ENCODE measurements around the gene PRODH. TPM values are rescaled to one million over a fixed set of nuclear protein-coding genes. Genes with fewer than 3 reads are reported as not detected.
"Not testable (repeated sequence)": the region's sequence is repeated elsewhere in the genome, so short reads cannot be mapped to it uniquely, and the experiment has no call there.

Gene PRODH
- total RNA-seq, 2 donors from 2014 or later, result 0.76 to 1.1 TPM

DNA sequence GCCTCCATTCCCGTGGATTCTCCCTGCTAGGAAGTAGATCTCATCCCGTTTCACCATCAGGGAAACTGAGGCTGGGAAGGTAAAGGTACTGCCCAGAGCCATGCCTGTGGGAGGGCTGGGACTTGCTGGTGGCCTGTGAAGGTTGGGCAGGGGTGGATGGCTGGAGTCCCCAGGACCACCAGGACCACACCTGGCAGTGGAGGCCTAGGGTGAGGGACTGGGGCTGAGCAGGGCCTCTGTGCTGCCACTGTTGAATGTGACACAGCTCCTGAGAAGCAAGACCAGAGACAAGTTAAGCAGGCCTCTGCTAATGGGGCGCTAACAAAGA, 26.2 kb upstream of the PRODH start:
- DNase-seq (no peak), ATAC-seq (replicated peaks in 1 of 2) (no peak)
- Mint-ChIP-seq H3K27me3 (ENCODE audit: low read depth) (no peaks in the 10 kb centered on the region), H3K9me3 (no peaks in the 10 kb centered on the region), H3K36me3 (ENCODE audit: insufficient read depth in 2 of 2) (no peaks in the 10 kb centered on the region), H3K4me3 (no peak overlapping the region), H3K4me1 (ENCODE audit: low read depth) (no peaks in the 10 kb centered on the region), H3K27ac (no peak overlapping the region)

DNA sequence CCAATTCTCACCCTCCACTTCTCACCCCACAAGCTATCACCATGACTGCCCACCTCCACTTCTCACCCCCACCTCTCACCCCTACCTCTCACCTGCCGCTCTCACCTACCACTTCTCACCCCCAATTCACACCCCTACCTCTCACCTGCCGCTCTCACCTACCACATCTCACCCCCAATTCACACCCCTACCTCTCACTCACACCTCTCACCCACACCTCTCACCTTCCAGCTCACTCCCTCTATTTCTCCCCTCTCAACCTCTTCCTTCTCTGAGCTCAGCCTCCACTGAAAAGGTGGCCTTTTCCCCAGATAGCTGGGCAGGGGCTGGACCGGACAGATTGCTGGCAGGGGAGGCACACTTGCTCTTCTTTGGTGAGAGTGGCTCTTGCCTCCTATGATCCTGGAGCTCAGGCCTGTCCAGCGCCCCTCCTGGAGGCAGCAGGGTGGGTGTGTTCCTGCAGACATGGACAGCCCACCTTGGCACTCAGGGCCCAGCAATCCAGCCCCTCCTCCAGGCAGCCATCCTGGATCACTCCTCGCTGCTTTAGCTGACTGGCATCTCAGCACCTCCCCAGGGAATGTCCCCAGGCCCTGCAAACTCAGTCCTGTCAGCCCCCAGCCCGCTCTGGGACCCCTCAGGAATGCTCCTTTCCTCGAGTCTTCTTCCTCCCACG, 25.7 kb upstream of the PRODH start:
- H3K4me1 Mint-ChIP-seq (ENCODE audit: low read depth); H3K27ac Mint-ChIP-seq; H3K9me3 Mint-ChIP-seq; DNase-seq; H3K36me3 Mint-ChIP-seq (ENCODE audit: insufficient read depth in 2 of 2); H3K27me3 Mint-ChIP-seq (ENCODE audit: low read depth); H3K4me3 Mint-ChIP-seq; ATAC-seq (replicated peaks in 1 of 2): not testable (repeated sequence)

DNA sequence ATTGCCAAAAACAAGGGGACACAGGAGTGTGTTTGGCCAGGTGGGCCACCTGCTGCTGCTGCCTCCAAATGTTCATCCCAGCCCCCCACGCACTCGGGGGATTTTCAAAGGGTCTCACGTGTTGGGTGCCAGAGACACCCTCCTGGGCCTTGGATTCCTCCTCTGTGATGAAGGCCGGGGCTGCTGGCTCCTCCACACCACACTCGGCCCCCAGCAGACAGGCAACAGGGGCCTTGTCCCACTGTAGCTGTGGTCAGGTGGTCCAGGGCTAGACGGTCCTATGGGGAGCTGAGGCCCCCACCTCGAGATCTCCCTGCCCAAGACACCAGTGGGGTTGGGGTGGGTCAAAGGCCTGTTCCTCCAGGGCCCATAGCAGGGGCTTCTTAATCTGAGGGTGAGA, 25.1 kb upstream of the PRODH start:
- H3K36me3 Mint-ChIP-seq (ENCODE audit: insufficient read depth in 2 of 2); H3K9me3 Mint-ChIP-seq; H3K4me1 Mint-ChIP-seq (ENCODE audit: low read depth); H3K4me3 Mint-ChIP-seq; H3K27me3 Mint-ChIP-seq (ENCODE audit: low read depth); DNase-seq; H3K27ac Mint-ChIP-seq; ATAC-seq (replicated peaks in 1 of 2): not testable (repeated sequence)

DNA sequence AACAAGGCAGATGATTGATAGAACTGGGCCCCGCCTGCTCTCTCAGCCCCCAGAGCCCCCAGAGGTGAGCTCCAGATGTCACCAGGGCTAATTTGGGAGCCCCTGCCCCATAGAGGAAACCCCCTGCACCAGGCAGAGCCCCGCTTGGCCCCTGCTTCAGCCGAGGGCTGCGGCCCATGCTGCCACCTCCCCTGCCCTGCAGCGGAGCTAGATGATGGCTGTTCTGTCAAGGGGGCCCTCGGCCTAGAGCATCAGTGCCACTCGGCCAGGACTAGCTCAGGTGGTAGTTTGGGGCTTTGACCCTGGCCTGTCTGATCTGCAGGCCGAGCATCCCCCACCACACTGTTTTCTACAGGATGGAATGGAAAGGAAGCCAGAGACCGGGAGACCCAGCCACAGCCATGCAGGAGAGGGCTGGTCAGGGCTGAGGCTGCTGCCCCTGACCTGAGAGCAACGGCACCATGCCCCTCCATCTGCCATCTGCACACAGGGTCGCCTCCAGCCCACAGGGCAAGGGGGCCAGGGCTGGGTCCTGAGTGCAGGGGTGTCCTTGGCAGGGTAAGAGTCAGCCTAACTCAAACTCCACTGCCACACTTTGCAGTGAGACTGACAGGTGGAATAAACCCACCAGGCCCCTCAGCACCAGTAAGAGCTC, 24.2 kb upstream of the PRODH start:
- not testable (repeated sequence) for DNase-seq; H3K27me3 Mint-ChIP-seq (ENCODE audit: low read depth); H3K27ac Mint-ChIP-seq; H3K9me3 Mint-ChIP-seq; ATAC-seq (replicated peaks in 1 of 2); H3K4me3 Mint-ChIP-seq; H3K36me3 Mint-ChIP-seq (ENCODE audit: insufficient read depth in 2 of 2); H3K4me1 Mint-ChIP-seq (ENCODE audit: low read depth)

DNA sequence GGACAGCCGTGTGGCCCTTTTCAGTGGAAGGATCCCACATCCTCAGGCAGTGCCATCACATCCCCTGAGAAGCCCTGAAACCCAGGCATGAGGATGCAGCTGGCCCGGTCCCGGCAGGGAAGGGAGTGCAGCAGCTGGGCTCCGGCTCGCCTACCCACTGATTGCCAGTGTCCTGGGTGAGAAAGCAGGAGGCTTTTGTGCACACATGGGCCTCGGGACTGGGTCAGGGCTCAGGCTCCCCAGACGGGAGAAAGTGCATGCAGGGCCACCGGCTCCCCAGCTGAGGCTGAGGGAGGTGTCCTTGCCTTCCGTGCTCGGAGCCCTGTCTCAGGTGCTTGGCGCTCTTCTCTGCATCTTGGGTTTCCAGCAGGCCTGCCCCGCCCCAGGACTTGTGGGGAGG, 23.6 kb upstream of the PRODH start:
- DNase-seq; H3K27ac Mint-ChIP-seq; H3K9me3 Mint-ChIP-seq; H3K4me1 Mint-ChIP-seq (ENCODE audit: low read depth); H3K36me3 Mint-ChIP-seq (ENCODE audit: insufficient read depth in 2 of 2); H3K4me3 Mint-ChIP-seq; H3K27me3 Mint-ChIP-seq (ENCODE audit: low read depth); ATAC-seq (replicated peaks in 1 of 2): not testable (repeated sequence)

DNA sequence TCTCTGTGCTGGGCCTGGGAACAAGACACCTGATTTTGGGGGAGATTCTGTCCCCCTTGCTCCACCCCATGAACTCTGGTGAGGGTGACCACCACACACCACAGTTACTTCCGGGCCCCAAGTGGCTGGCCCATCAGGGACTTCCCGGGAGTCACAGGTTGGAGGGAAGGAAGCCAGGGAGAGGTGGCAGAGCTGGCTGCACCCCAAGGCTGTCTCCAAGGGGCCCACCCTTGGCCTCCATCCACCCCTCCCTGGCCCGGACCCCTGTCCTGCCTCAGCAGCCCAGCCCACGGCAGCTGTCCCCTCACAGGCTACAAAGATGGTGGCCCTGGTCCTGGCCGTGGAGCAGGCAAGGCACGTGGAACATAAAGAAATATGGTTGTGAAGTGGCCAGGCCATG, 23.2 kb upstream of the PRODH start:
- not testable (repeated sequence) for H3K4me3 Mint-ChIP-seq; H3K9me3 Mint-ChIP-seq; H3K27ac Mint-ChIP-seq; H3K36me3 Mint-ChIP-seq (ENCODE audit: insufficient read depth in 2 of 2); ATAC-seq (replicated peaks in 1 of 2); DNase-seq; H3K27me3 Mint-ChIP-seq (ENCODE audit: low read depth); H3K4me1 Mint-ChIP-seq (ENCODE audit: low read depth)

DNA sequence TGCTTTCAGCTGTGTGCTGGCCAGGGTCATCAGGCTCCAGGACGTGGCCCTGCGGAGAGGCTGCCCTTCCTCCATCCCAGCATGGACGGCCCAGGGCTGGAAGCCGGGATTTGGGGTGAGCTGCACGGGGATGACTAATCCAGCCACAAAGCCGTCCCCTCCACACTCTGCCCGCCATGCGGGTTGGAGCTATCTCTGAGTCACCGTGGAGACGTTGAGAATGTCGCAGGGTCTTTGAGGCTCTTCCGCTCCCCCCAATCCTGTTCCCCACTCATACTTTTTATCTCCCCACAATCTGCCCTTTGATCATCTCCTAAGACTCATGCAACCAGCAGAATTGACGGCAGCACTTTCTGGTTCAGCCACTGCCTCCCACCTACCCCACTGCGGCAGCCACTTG, 22.6 kb upstream of the PRODH start:
- ATAC-seq (replicated peaks in 1 of 2), result peak; percentile 45 to 57
- H3K27ac Mint-ChIP-seq; H3K4me3 Mint-ChIP-seq; H3K9me3 Mint-ChIP-seq; H3K27me3 Mint-ChIP-seq (ENCODE audit: low read depth); H3K36me3 Mint-ChIP-seq (ENCODE audit: insufficient read depth in 2 of 2); H3K4me1 Mint-ChIP-seq (ENCODE audit: low read depth): not testable (repeated sequence)
- peak; percentile 7 to 19 for DNase-seq

DNA sequence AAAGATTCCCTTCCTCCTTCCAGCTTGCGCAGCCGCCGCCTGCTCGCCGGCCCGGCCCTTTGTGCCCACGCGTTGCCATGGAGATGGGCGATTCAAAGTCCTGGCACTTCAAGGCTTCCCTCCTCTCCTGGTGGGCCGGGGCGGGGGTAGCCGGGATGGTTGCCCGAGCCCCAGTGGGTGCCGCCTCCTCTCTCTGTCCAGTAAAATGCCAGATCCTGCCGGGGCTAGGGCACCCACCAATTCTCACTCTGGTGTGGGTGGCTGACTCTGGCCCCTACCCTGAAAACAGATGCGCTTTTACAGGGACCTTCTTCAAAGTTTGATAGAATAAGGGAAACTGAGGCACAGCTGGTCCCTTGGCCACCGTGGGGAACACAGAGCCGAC, 22.2 kb upstream of the PRODH start:
- H3K27ac Mint-ChIP-seq; DNase-seq; H3K9me3 Mint-ChIP-seq; H3K4me1 Mint-ChIP-seq (ENCODE audit: low read depth); H3K4me3 Mint-ChIP-seq; H3K36me3 Mint-ChIP-seq (ENCODE audit: insufficient read depth in 2 of 2); ATAC-seq (replicated peaks in 1 of 2); H3K27me3 Mint-ChIP-seq (ENCODE audit: low read depth): not testable (repeated sequence)

DNA sequence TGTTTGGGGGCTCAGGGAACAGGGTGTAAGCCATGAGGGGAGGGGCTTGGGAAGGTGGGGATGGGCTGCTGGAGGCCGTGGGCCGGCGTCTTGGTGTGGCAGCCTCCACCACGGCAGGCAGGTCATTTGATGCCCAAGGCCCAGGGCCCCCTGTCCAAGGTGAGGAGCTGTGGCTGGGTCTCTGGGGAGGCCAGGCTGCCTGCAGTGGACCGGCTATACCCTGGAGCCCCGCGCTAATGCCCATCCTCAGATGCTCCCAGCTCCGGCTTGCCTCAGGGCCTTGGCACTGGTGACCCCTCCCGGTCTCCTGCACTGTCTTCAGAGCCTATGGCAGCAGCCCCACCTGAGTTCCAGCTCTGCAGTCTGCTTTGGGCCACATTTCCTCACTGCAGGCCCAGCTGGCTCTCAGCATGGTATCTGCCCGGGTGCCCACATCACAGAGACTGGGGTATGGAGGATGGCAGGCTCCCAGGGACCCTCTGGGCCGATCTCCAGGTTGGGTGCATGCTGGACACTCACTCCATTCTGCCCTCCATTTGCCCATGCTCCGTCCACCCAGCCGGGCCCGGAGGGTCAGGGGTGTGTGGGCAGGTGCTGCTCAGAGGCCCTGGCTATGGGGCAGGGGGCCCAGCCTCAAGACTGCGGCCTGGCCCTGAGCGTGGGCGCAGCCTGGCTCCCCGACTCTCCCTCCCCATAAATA, 21.7 kb upstream of the PRODH start:
- DNase-seq; H3K4me3 Mint-ChIP-seq; H3K4me1 Mint-ChIP-seq (ENCODE audit: low read depth); H3K27me3 Mint-ChIP-seq (ENCODE audit: low read depth); H3K9me3 Mint-ChIP-seq; ATAC-seq (replicated peaks in 1 of 2); H3K36me3 Mint-ChIP-seq (ENCODE audit: insufficient read depth in 2 of 2); H3K27ac Mint-ChIP-seq: not testable (repeated sequence)

DNA sequence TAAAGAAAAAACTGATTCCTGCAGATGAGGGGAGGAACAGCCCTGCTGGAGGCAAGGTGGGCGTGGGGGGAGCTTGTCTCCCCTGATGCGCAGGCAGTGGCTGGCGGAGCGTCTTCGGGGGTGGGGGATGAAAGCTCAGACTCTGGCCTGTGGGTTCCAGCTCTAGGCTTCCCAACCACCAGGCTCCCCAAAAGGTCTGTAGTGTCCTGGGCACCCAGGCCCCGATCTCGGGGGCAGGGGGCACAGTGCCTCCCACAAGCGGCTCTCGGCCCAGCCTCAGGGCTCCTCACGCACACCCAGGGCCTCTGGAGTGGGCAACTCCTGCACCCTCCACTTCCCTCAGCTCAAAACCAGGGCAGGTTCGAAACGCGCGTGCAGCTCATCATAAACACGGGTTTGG, 20.9 kb upstream of the PRODH start:
- not testable (repeated sequence) for H3K27ac Mint-ChIP-seq; H3K4me3 Mint-ChIP-seq; H3K36me3 Mint-ChIP-seq (ENCODE audit: insufficient read depth in 2 of 2); H3K4me1 Mint-ChIP-seq (ENCODE audit: low read depth); DNase-seq; ATAC-seq (replicated peaks in 1 of 2); H3K9me3 Mint-ChIP-seq; H3K27me3 Mint-ChIP-seq (ENCODE audit: low read depth)

DNA sequence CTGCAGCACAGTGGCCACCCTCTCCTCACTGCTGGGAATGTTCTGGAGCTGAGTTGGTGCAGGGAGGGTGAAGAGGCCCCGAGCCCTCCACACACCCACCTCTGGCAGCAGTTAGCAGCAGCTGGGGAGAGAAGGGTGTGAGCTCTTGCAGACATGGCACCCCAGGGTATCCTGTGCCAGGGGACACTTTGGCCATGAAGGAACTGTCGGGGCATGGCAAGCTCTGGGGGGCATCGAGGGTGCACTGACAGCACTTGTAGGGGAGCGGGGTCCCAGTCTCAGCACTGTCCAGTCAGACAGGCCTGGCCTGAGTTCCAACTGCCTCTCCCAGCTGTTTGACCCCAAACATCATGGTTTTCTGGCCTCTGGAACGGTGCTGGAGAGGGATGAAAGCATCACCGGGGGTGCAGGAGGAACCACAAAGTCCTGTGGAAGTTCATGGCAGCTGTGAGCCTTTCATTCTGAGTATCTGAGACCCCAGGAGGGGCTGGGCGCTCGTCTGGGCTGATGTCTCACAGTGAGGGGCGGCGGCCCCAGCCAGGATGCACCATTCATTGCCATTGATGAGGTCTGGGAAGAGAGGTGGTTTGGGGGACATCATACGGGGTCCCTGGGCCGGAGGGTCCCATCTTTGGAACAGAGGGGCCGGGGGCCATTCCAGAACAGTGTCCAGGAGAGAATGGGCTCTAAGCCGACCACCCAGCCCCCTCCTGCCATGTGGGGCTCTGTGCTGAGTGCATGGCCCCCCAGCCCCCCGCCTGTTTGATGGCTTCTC, 20.2 kb upstream of the PRODH start:
- not testable (repeated sequence) for H3K36me3 Mint-ChIP-seq (ENCODE audit: insufficient read depth in 2 of 2); H3K4me3 Mint-ChIP-seq; H3K9me3 Mint-ChIP-seq; ATAC-seq (replicated peaks in 1 of 2); H3K27me3 Mint-ChIP-seq (ENCODE audit: low read depth); H3K4me1 Mint-ChIP-seq (ENCODE audit: low read depth); H3K27ac Mint-ChIP-seq; DNase-seq

DNA sequence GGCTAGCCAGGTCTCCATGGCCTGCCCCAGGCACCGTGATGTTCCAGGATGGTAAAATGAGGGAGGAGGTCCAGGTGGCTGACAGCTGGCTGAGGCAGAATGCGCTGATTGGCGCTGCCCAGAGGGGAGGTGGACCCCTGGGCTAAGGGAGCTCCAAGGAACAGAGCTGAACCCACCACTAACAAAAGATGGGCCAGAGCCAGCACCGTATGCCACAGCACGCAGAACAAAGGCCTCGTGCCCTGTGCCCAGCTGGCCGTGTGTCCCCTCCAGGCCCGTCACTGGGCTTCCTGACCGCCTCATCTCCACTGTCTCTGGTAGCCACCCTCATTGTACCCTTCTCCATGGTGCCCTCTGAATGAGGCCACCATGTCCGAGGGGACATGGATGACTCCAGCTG, 19.6 kb upstream of the PRODH start:
- DNase-seq (no peak), ATAC-seq (replicated peaks in 1 of 2) (no peak)
- Mint-ChIP-seq H3K4me3 (no peak overlapping the region), H3K9me3 (no peaks in the 10 kb centered on the region), H3K27ac (no peak overlapping the region), H3K36me3 (ENCODE audit: insufficient read depth in 2 of 2) (no peaks in the 10 kb centered on the region), H3K27me3 (ENCODE audit: low read depth) (no peaks in the 10 kb centered on the region), H3K4me1 (ENCODE audit: low read depth) (no peaks in the 10 kb centered on the region)

DNA sequence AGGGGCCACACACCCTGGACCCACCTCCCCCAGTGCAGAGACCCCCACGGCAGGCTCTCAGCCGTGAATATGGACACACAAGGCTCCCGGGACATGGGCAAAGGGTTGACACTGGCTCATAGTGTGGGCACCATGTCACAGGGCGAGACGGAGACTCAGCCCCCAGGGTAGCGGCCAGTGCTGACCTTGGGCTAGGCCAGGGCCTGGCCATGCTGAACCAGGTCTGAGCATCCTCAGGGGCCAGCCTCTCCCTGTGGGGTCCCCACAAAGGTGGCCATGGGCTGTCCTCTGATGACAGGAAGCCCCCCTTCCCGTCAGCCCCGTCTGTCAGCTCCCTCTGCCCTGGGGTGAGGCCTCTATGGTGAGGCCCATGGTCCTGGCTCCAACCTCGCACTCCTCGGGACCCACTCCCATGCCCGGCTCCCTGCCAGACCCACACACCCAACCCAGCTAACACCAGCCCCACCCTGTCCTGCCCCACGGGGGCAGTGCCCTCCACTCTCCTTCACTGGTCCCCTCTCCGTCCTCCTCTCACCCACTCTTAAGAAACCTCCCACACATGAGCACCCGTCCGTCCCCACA, 19.0 kb upstream of the PRODH start:
- H3K9me3 Mint-ChIP-seq, result no peaks in the 10 kb centered on the region
- no peak overlapping the region for H3K27ac Mint-ChIP-seq
- no peaks in the 10 kb centered on the region for H3K27me3 Mint-ChIP-seq (ENCODE audit: low read depth)
- H3K36me3 Mint-ChIP-seq (ENCODE audit: insufficient read depth in 2 of 2), result no peaks in the 10 kb centered on the region
- H3K4me1 Mint-ChIP-seq (ENCODE audit: low read depth), result no peaks in the 10 kb centered on the region
- H3K4me3 Mint-ChIP-seq, result no peak overlapping the region
- ATAC-seq (replicated peaks in 1 of 2) (no peak), DNase-seq (no peak)

All from activated T-cell treated with anti-CD3 and anti-CD28 coated beads, Interleukin-2, amount 50 U/mL, for 72 hours (primary cell).